Lower leg skin (tissue), 3 donors: ENCODE results near the gene MYL12B.

Experiments
- POLR2A ChIP-seq, 2 donors: fragments of 450-650 bp; IDR thresholded peaks; one replicate each; pipeline ENCODE4 v1.6.1; 2016 to 2017; ENCODE audit warnings: antibody characterized with exemption in 2 of 2, mild to moderate bottlenecking in 1 of 2, moderate library complexity in 1 of 2
- TF ChIP-seq, protein P1 (sequence below), 3 donors: fragments of 450-650 bp; IDR thresholded peaks; one replicate each; pipeline ENCODE4 v1.5.1; 2016; ENCODE audit warnings: antibody characterized with exemption in 3 of 3, mild to moderate bottlenecking in 3 of 3, moderate library complexity in 2 of 3

GRCh38 chr18:3224223-3224622 lies 37.7 kb upstream of the MYL12B start:
- TF ChIP-seq, protein P1, sequence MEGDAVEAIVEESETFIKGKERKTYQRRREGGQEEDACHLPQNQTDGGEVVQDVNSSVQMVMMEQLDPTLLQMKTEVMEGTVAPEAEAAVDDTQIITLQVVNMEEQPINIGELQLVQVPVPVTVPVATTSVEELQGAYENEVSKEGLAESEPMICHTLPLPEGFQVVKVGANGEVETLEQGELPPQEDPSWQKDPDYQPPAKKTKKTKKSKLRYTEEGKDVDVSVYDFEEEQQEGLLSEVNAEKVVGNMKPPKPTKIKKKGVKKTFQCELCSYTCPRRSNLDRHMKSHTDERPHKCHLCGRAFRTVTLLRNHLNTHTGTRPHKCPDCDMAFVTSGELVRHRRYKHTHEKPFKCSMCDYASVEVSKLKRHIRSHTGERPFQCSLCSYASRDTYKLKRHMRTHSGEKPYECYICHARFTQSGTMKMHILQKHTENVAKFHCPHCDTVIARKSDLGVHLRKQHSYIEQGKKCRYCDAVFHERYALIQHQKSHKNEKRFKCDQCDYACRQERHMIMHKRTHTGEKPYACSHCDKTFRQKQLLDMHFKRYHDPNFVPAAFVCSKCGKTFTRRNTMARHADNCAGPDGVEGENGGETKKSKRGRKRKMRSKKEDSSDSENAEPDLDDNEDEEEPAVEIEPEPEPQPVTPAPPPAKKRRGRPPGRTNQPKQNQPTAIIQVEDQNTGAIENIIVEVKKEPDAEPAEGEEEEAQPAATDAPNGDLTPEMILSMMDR (IDR thresholded peaks at IDR 0.05): no peak
- no peak for TF ChIP-seq POLR2A (IDR thresholded peaks at IDR 0.05)
